VCaP (cell line): ENCODE data around the gene SECISBP2.
A peak's percentile ranks its signal among the peaks of the same experiment; 100 is the strongest.
"Not testable (repeated sequence)": the region's sequence is repeated elsewhere in the genome, so short reads cannot be mapped to it uniquely, and the experiment has no call there.

Experiments
- H3K27ac ChIP-seq: fragments of 450-650 bp; 2 replicates; pipeline ENCODE4 v1.5.1; 2017
- CTCF ChIP-seq: fragments of 450-650 bp; conservative IDR thresholded peaks from 2 replicates; pipeline ENCODE4 v1.5.1; 2017; ENCODE audit warnings: mild to moderate bottlenecking, moderate library complexity

The SECISBP2 gene

GRCh38 chr9:89318123-89319014 is at the start of gene SECISBP2:
Gene SECISBP2, plus strand, starts transcription at chr9:89318500. Its CDS starts 77 bp downstream, at chr9:89318577.
- peak within 1 kb of the TSS; percentile 95 for H3K27ac ChIP-seq
- peak; percentile 86 for TF ChIP-seq CTCF

- no peak overlapping the region for H3K27ac ChIP-seq
- no peak for TF ChIP-seq CTCF
Observed at GRCh38 chr9:89273528-89274279, 44.6 kb upstream of the SECISBP2 start.

GRCh38 chr9:89274838-89275237 is 43.5 kb upstream of the SECISBP2 start:
- no peak overlapping the region for H3K27ac ChIP-seq
- TF ChIP-seq CTCF = no peak

GRCh38 chr9:89276040-89276439 is 42.3 kb upstream of the SECISBP2 start:
- not testable (repeated sequence) for H3K27ac ChIP-seq

- H3K27ac ChIP-seq = no peak overlapping the region
- no peak for TF ChIP-seq CTCF
Observed at GRCh38 chr9:89277043-89277442, 41.3 kb upstream of the SECISBP2 start.

GRCh38 chr9:89277454-89277853 is 40.8 kb upstream of the SECISBP2 start:
- TF ChIP-seq CTCF = no peak
- no peak overlapping the region for H3K27ac ChIP-seq

- TF ChIP-seq CTCF = no peak
- H3K27ac ChIP-seq = no peak overlapping the region
Observed at GRCh38 chr9:89278551-89278950, 39.7 kb upstream of the SECISBP2 start.
